HepG2 (cell line): ENCODE results near the gene PCNA. TPM values are rescaled to one million over a fixed set of nuclear protein-coding genes. Genes with fewer than 3 reads are reported as not detected.
A peak's percentile ranks its signal among the peaks of the same experiment; 100 is the strongest.

Experiments
- BRD4 ChIP-seq: sonication (generic); formaldehyde crosslinking; IDR thresholded peaks from 2 replicates; pipeline ENCODE4 v1.4.0; 2020; ENCODE audit warnings: missing genetic modification reagents
- CBFB ChIP-seq: sonication (generic); formaldehyde crosslinking; IDR thresholded peaks from 2 replicates; pipeline ENCODE4 v1.4.0; 2020; ENCODE audit warnings: missing genetic modification reagents
- CHCHD3 ChIP-seq: sonication (generic); formaldehyde crosslinking; IDR thresholded peaks from 2 replicates; pipeline ENCODE4 v1.8.0; 2022; ENCODE audit warnings: mild to moderate bottlenecking, missing genetic modification reagents, moderate library complexity
- GABPA ChIP-seq, 2 experiments: IDR thresholded peaks; 2 replicates each; pipeline ENCODE4 v1.6.1; 2011 to 2016; ENCODE audit warnings: low read depth in 2 of 2, low read length in 1 of 2, missing biosample characterization in 1 of 2, missing genetic modification characterization in 1 of 2
- GPN1 ChIP-seq: sonication (generic); formaldehyde crosslinking; IDR thresholded peaks from 2 replicates; pipeline ENCODE4 v1.5.1; 2020; ENCODE audit warnings: missing genetic modification reagents, borderline replicate concordance
- HIVEP1 ChIP-seq: sonication (generic); formaldehyde crosslinking; IDR thresholded peaks from 2 replicates; pipeline ENCODE4 v1.4.0; 2020; ENCODE audit warnings: mild to moderate bottlenecking, missing genetic modification reagents
- HMGA1 ChIP-seq: sonication (generic); formaldehyde crosslinking; conservative IDR thresholded peaks from 2 replicates; pipeline ENCODE4 v1.4.0; 2020; ENCODE audit warnings: missing genetic modification reagents
- JUND ChIP-seq: sonication (generic); formaldehyde crosslinking; IDR thresholded peaks from 2 replicates; pipeline ENCODE4 v1.8.0; 2022; ENCODE audit warnings: mild to moderate bottlenecking, missing genetic modification reagents
- KLF11 ChIP-seq: IDR thresholded peaks from 2 replicates; pipeline ENCODE4 v1.6.1; 2016; ENCODE audit warnings: missing compliant biosample characterization
- LBX2 ChIP-seq: sonication (generic); formaldehyde crosslinking; IDR thresholded peaks from 2 replicates; pipeline ENCODE4 v1.5.0; 2020; ENCODE audit warnings: missing genetic modification reagents, mild to moderate bottlenecking, borderline replicate concordance
- NONO ChIP-seq, 2 experiments: fragments of 450-650 bp in 1 of 2; sonication (generic) in 1 of 2; formaldehyde crosslinking in 1 of 2; IDR thresholded peaks in 1 of 2; conservative IDR thresholded peaks in 1 of 2; 2 replicates each; pipeline versions ENCODE4 v1.6.1 to v1.8.0; 2017 to 2022; ENCODE audit warnings: mild to moderate bottlenecking in 1 of 2, missing genetic modification reagents in 1 of 2, moderate library complexity in 1 of 2
- RFX5 ChIP-seq: IDR thresholded peaks from 2 replicates; pipeline ENCODE4 v1.6.1; 2011; ENCODE audit warnings: low read depth, low read length, improper control_type of control experiment
- SAFB2 ChIP-seq: sonication (generic); formaldehyde crosslinking; IDR thresholded peaks from 2 replicates; pipeline ENCODE4 v1.5.1; 2020; ENCODE audit warnings: missing genetic modification reagents, low read depth, mild to moderate bottlenecking, borderline replicate concordance
- STAT5B ChIP-seq: sonication (generic); formaldehyde crosslinking; IDR thresholded peaks from 2 replicates; pipeline ENCODE4 v1.4.0; 2020; ENCODE audit warnings: missing genetic modification reagents
- YY1 ChIP-seq: IDR thresholded peaks from 2 replicates; pipeline ENCODE4 v1.6.1; 2011; ENCODE audit warnings: low read length, low read depth, moderate library complexity, mild to moderate bottlenecking; ENCODE audit not compliant: insufficient read depth, insufficient replicate concordance
- ZFYVE20 ChIP-seq: sonication (generic); formaldehyde crosslinking; IDR thresholded peaks from 2 replicates; pipeline ENCODE4 v1.8.0; 2023; ENCODE audit warnings: low read depth, mild to moderate bottlenecking, moderate library complexity, missing genetic modification reagents, borderline replicate concordance
- ZNF180 ChIP-seq: sonication (generic); formaldehyde crosslinking; IDR thresholded peaks from 2 replicates; pipeline ENCODE4 v1.4.0; 2020; ENCODE audit warnings: low read depth, missing genetic modification reagents, borderline replicate concordance
- ZNF331 ChIP-seq: sonication (generic); formaldehyde crosslinking; IDR thresholded peaks from 2 replicates; pipeline ENCODE4 v1.4.0; 2020; ENCODE audit warnings: missing genetic modification reagents
- ZNF496 ChIP-seq: sonication (generic); formaldehyde crosslinking; IDR thresholded peaks from 2 replicates; pipeline ENCODE4 v1.8.1; 2023; ENCODE audit warnings: mild to moderate bottlenecking, moderate library complexity, missing genetic modification reagents; ENCODE audit not compliant: insufficient replicate concordance
- ZNF512B ChIP-seq: sonication (generic); formaldehyde crosslinking; IDR thresholded peaks from 2 replicates; pipeline ENCODE4 v1.5.1; 2020; ENCODE audit warnings: missing genetic modification reagents, mild to moderate bottlenecking, borderline replicate concordance
- ZNF543 ChIP-seq: sonication (generic); formaldehyde crosslinking; IDR thresholded peaks from 2 replicates; pipeline ENCODE4 v1.4.0; 2020; ENCODE audit warnings: mild to moderate bottlenecking, missing genetic modification reagents
- ZNF563 ChIP-seq: sonication (generic); formaldehyde crosslinking; IDR thresholded peaks from 2 replicates; pipeline ENCODE4 v1.8.0; 2022; ENCODE audit warnings: mild to moderate bottlenecking, moderate library complexity, missing genetic modification reagents
- ZNF605 ChIP-seq: sonication (generic); formaldehyde crosslinking; IDR thresholded peaks from 2 replicates; pipeline ENCODE4 v1.8.0; 2022; ENCODE audit warnings: mild to moderate bottlenecking, missing genetic modification reagents
- ZNF878 ChIP-seq: sonication (generic); formaldehyde crosslinking; IDR thresholded peaks from 2 replicates; pipeline ENCODE4 v1.8.1; 2023; ENCODE audit warnings: mild to moderate bottlenecking, missing genetic modification reagents, moderate library complexity
- polyA plus RNA-seq, 8 experiments: library from polyadenylated mRNA; depleted of rRNA in 3 of 8; stranded (reverse) in 7 of 8; unstranded in 1 of 8; fragments of >200 nt; fragmentation: Illumina TruSeq in 4 of 8; extraction: Trizol in 4 of 8; gene quantifications; 2 replicates each; pipeline versions ENCODE4 v1.2.1 to v1.2.3, GENCODE V29; 2011 to 2016; ENCODE audit warnings: low read depth in 4 of 8, missing spikeins in 1 of 8, mixed read lengths in 1 of 8; ENCODE audit not compliant: insufficient read depth in 1 of 8
- total RNA-seq, 5 experiments: library from RNA; depleted of rRNA; stranded (reverse); fragments of >200 nt; fragmentation: Illumina TruSeq; extraction: Trizol; gene quantifications; 2 replicates each; pipeline ENCODE4 v1.2.3, GENCODE V29; 2016; ENCODE audit warnings: low read depth in 1 of 5
- TF ChIP-seq, protein P1 (sequence below): sonication (generic); formaldehyde crosslinking; IDR thresholded peaks from 2 replicates; pipeline ENCODE4 v1.8.0; 2023; ENCODE audit warnings: mild to moderate bottlenecking, missing genetic modification reagents
- TF ChIP-seq, protein P2 (sequence below): sonication (generic); formaldehyde crosslinking; IDR thresholded peaks from 2 replicates; pipeline ENCODE4 v1.8.0; 2022; ENCODE audit warnings: mild to moderate bottlenecking, missing genetic modification reagents, moderate library complexity

The PCNA gene
- total and polyA plus RNA-seq, 2 of the 13 experiments (the other 11 are each of a cell fraction or from before 2014, with no cell fraction given), result 229 to 655 TPM

DNA sequence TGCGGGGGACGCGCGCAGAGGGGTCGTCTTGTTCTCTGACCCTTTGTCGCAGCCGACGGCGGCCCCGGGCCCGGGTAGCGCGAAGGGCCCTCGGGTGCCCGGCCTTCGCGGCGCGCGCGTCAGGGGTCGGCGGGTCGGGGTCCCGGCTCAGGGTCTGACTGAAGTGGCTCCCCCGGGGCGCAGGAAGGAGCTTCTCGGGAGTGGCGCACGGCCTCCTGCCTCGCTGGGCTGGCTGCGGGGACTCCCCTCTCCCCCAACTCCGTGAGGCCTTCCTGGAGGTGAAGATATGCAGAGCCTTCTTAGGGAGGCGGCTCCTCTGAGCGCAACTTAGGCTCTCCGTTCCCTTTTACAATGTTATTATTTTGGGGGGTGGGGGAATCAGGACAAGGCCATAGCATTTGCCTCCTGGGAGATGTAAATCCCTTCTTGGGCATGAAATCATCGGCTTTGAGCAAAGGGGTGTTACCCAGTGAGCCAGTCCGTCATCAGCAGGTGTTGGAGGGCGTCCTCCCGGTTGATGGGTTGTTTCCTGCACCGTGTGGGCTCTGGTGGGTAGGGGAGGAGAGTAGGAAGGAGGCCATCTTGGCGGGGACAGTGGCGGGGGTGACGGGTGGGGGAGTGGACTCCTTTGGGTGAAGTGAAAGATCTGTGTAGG, 7.6 kb upstream of the PCNA start (continued):
- TF ChIP-seq, protein P1, sequence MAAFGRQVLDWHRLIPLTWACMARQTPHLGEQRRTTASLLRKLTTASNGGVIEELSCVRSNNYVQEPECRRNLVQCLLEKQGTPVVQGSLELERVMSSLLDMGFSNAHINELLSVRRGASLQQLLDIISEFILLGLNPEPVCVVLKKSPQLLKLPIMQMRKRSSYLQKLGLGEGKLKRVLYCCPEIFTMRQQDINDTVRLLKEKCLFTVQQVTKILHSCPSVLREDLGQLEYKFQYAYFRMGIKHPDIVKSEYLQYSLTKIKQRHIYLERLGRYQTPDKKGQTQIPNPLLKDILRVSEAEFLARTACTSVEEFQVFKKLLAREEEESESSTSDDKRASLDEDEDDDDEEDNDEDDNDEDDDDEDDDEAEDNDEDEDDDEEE (CRISPR knock-in tag), result peak; percentile 99
- TF ChIP-seq SAFB2 (no peak; the same call in none of the 2 replicates), ZNF878 (CRISPR knock-in tag) (no peak), ZNF563 (0 out of 2 replicates have a peak, but pooled peaks have one; percentile 94), ZNF331 (CRISPR knock-in tag) (no peak), LBX2 (CRISPR knock-in tag) (peak; percentile 7; the same call in 1 of the 2 replicates), BRD4 (CRISPR knock-in tag) (no peak), ZNF605 (CRISPR knock-in tag) (peak; percentile 58; the same call in 1 of the 2 replicates), GPN1 (CRISPR knock-in tag) (no peak), ZNF180 (no peak), ZFYVE20 (no peak), GABPA (IDR thresholded peaks at IDR 0.05; ENCODE audit: low read depth, low read length) (no peak), GABPA (CRISPR knock-in tag; IDR thresholded peaks at IDR 0.05; ENCODE audit: low read depth) (peak; percentile 19; the same call in 1 of the 2 replicates), KLF11 (no peak), RFX5 (no peak), ZNF496 (CRISPR knock-in tag) (no peak), STAT5B (CRISPR knock-in tag) (no peak), ZNF543 (CRISPR knock-in tag) (0 out of 2 replicates have a peak, but pooled peaks have one; percentile 20), ZNF512B (CRISPR knock-in tag) (no peak), JUND (CRISPR knock-in tag) (no peak), CBFB (no peak), YY1 (peak; percentile 92), NONO (IDR thresholded peaks at IDR 0.05) (no peak), NONO (CRISPR knock-in tag; conservative IDR thresholded peaks at IDR 0.05) (0 out of 2 replicates have a peak, but pooled peaks have one; percentile 32), CHCHD3 (CRISPR knock-in tag) (no peak), HIVEP1 (CRISPR knock-in tag) (no peak), HMGA1 (CRISPR knock-in tag) (no peak)
- TF ChIP-seq, protein P2, sequence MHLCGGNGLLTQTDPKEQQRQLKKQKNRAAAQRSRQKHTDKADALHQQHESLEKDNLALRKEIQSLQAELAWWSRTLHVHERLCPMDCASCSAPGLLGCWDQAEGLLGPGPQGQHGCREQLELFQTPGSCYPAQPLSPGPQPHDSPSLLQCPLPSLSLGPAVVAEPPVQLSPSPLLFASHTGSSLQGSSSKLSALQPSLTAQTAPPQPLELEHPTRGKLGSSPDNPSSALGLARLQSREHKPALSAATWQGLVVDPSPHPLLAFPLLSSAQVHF (CRISPR knock-in tag), result no peak
